GM18499 (cell line): ENCODE results near the gene MAP1LC3B.

Source experiments
- ATAC-seq: cut with Tn5 transposase; IDR thresholded peaks from one replicate; pipeline ENCODE4 v1.9.1; 2021; ENCODE audit warnings: moderate number of reproducible peaks; ENCODE audit not compliant: insufficient read depth, unreplicated experiment

Gene MAP1LC3B

GRCh38 chr16:87391950-87392820 is at the start of gene MAP1LC3B:
Gene MAP1LC3B (plus strand): TSS chr16:87392336. CDS start chr16:87392428, 92 bp downstream.
- ATAC-seq, result peak; percentile 30

- no peak for ATAC-seq
Observed at GRCh38 chr16:87342504-87342903, 49.6 kb upstream of the MAP1LC3B start.

- no peak for ATAC-seq
Observed at GRCh38 chr16:87342978-87343752, 49.0 kb upstream of the MAP1LC3B start.

- ATAC-seq, result no peak
Observed at GRCh38 chr16:87343753-87344050, 48.4 kb upstream of the MAP1LC3B start.

GRCh38 chr16:87344165-87344930 is 47.8 kb upstream of the MAP1LC3B start:
- no peak for ATAC-seq

- no peak for ATAC-seq
Observed at GRCh38 chr16:87344931-87345631, 47.1 kb upstream of the MAP1LC3B start.

- ATAC-seq, result no peak
Observed at GRCh38 chr16:87345726-87346424, 46.3 kb upstream of the MAP1LC3B start.

GRCh38 chr16:87346517-87347060 is 45.5 kb upstream of the MAP1LC3B start:
- no peak for ATAC-seq

GRCh38 chr16:87347932-87348615 is 44.1 kb upstream of the MAP1LC3B start:
- ATAC-seq, result no peak

- no peak for ATAC-seq
Observed at GRCh38 chr16:87348616-87349157, 43.4 kb upstream of the MAP1LC3B start.

GRCh38 chr16:87350031-87350430 is 42.1 kb upstream of the MAP1LC3B start:
- no peak for ATAC-seq

GRCh38 chr16:87350681-87351319 is 41.3 kb upstream of the MAP1LC3B start:
- ATAC-seq, result no peak

- no peak for ATAC-seq
Observed at GRCh38 chr16:87351320-87351698, 40.8 kb upstream of the MAP1LC3B start.

- no peak for ATAC-seq
Observed at GRCh38 chr16:87352818-87353217, 39.3 kb upstream of the MAP1LC3B start.

GRCh38 chr16:87353613-87354012 is 38.5 kb upstream of the MAP1LC3B start:
- no peak for ATAC-seq

- ATAC-seq, result no peak
Observed at GRCh38 chr16:87356491-87356853, 35.7 kb upstream of the MAP1LC3B start.

GRCh38 chr16:87358250-87358649 is 33.9 kb upstream of the MAP1LC3B start:
- ATAC-seq, result no peak

- no peak for ATAC-seq
Observed at GRCh38 chr16:87358696-87359095, 33.4 kb upstream of the MAP1LC3B start.
